Neuronal stem cell (in vitro differentiated cells): ENCODE measurements around the gene AGO3.

Experiments used
- DNase-seq: peaks from one replicate; pipeline ENCODE4 v3.0.0-alpha.2; 2013; ENCODE audit warnings: low spot score
- H2AFZ ChIP-seq: one replicate; pipeline ENCODE4 v1.6.1; 2013; ENCODE audit warnings: mild to moderate bottlenecking, low read length, inconsistent platforms
- H2AK5ac ChIP-seq: 2 replicates; pipeline ENCODE4 v1.6.1; 2013; ENCODE audit warnings: low read depth, mild to moderate bottlenecking, inconsistent platforms, low read length, moderate library complexity, mixed read lengths
- H2BK120ac ChIP-seq: 2 replicates; pipeline ENCODE4 v1.6.1; 2013; ENCODE audit warnings: low read depth, mild to moderate bottlenecking, inconsistent platforms, low read length, moderate library complexity, mixed read lengths
- H2BK12ac ChIP-seq: one replicate; pipeline ENCODE4 v1.6.1; 2013; ENCODE audit warnings: low read length, inconsistent platforms
- H2BK15ac ChIP-seq: 2 replicates; pipeline ENCODE4 v1.6.1; 2013; ENCODE audit warnings: mild to moderate bottlenecking, low read length, inconsistent platforms, mixed read lengths
- H2BK5ac ChIP-seq: one replicate; pipeline ENCODE4 v1.6.1; 2013; ENCODE audit warnings: inconsistent platforms, mild to moderate bottlenecking, low read length, moderate library complexity
- H3K14ac ChIP-seq: one replicate; pipeline ENCODE4 v1.6.1; 2013; ENCODE audit warnings: low read length, inconsistent platforms
- H3K18ac ChIP-seq: 2 replicates; pipeline ENCODE4 v1.6.1; 2013; ENCODE audit warnings: low read length, inconsistent platforms
- H3K23ac ChIP-seq: 2 replicates; pipeline ENCODE4 v1.6.1; 2013; ENCODE audit warnings: low read depth, mild to moderate bottlenecking, mixed read lengths, low read length, inconsistent platforms; ENCODE audit not compliant: poor library complexity
- H3K27ac ChIP-seq: replicated peaks from 3 replicates; pipeline ENCODE4 v1.5.1; 2013; ENCODE audit warnings: low read length, inconsistent platforms
- H3K27me3 ChIP-seq, 3 experiments: 2 replicates each; pipeline ENCODE4 v1.6.1; 2013; ENCODE audit warnings: low read length in 3 of 3, mild to moderate bottlenecking in 2 of 3, inconsistent platforms in 1 of 3, low read depth in 1 of 3, mixed read lengths in 1 of 3, moderate library complexity in 1 of 3; ENCODE audit not compliant: control insufficient read depth in 3 of 3, insufficient read depth in 3 of 3
- H3K36me3 ChIP-seq, 2 donors: replicated peaks in 1 of 2; 2 replicates each; pipeline ENCODE4 v1.6.1; 2013; ENCODE audit warnings: low read length in 2 of 2; ENCODE audit not compliant: control insufficient read depth in 2 of 2, insufficient read depth in 2 of 2
- H3K4ac ChIP-seq: 2 replicates; pipeline ENCODE4 v1.6.1; 2013; ENCODE audit warnings: inconsistent platforms, mild to moderate bottlenecking, low read length, moderate library complexity
- H3K4me1 ChIP-seq, 2 donors: 1 replicate in 1 of 2; 2 replicates in 1 of 2; pipeline ENCODE4 v1.6.1; 2013; ENCODE audit warnings: low read length in 2 of 2, low read depth in 1 of 2; ENCODE audit not compliant: control insufficient read depth in 2 of 2, insufficient read depth in 1 of 2
- H3K4me2 ChIP-seq: one replicate; pipeline ENCODE4 v1.6.1; 2013; ENCODE audit warnings: mild to moderate bottlenecking, low read length, inconsistent platforms; ENCODE audit not compliant: insufficient read depth, poor library complexity, severe bottlenecking
- H3K4me3 ChIP-seq, 2 donors: 2 replicates each; pipeline ENCODE4 v1.5.1; 2013; ENCODE audit warnings: low read length in 2 of 2, mild to moderate bottlenecking in 2 of 2, inconsistent platforms in 1 of 2, moderate library complexity in 1 of 2
- H3K79me1 ChIP-seq: one replicate; pipeline ENCODE4 v1.6.1; 2013; ENCODE audit warnings: low read depth, mild to moderate bottlenecking, inconsistent platforms, low read length, moderate library complexity
- H3K9ac ChIP-seq: one replicate; pipeline ENCODE4 v1.6.1; 2013; ENCODE audit warnings: mild to moderate bottlenecking, low read depth, low read length, inconsistent platforms; ENCODE audit not compliant: poor library complexity
- H3K9me3 ChIP-seq, 2 donors: replicated peaks in 1 of 2; 2 replicates each; pipeline versions ENCODE3 to v1.6.1; 2013; ENCODE audit warnings: low read length in 2 of 2, mild to moderate bottlenecking in 2 of 2, inconsistent platforms in 1 of 2, low read depth in 1 of 2, mixed read lengths in 1 of 2, moderate library complexity in 1 of 2; ENCODE audit not compliant: control insufficient read depth in 2 of 2, insufficient read depth in 1 of 2
- H4K8ac ChIP-seq: one replicate; pipeline ENCODE4 v1.6.1; 2013; ENCODE audit warnings: low read depth, mild to moderate bottlenecking, inconsistent platforms, low read length, moderate library complexity
- H4K91ac ChIP-seq: one replicate; pipeline ENCODE4 v1.6.1; 2013; ENCODE audit warnings: low read length, low read depth, mild to moderate bottlenecking, inconsistent platforms; ENCODE audit not compliant: poor library complexity
- WGBS, 2 donors: extraction: QIAGEN DNeasy Blood & Tissue Kit; methylation state at CpG; one replicate each; pipeline ENCODE4 v1.1.7; 2013; ENCODE audit warnings: missing lambda C conversion rate in 2 of 2, mixed read lengths in 1 of 2; ENCODE audit not compliant: insufficient read length in 2 of 2, insufficient replicate concordance in 1 of 2; ENCODE audit errors: extremely low coverage in 2 of 2; 5-methylcytosine and 5-hydroxymethylcytosine counted together

Gene AGO3

DNA sequence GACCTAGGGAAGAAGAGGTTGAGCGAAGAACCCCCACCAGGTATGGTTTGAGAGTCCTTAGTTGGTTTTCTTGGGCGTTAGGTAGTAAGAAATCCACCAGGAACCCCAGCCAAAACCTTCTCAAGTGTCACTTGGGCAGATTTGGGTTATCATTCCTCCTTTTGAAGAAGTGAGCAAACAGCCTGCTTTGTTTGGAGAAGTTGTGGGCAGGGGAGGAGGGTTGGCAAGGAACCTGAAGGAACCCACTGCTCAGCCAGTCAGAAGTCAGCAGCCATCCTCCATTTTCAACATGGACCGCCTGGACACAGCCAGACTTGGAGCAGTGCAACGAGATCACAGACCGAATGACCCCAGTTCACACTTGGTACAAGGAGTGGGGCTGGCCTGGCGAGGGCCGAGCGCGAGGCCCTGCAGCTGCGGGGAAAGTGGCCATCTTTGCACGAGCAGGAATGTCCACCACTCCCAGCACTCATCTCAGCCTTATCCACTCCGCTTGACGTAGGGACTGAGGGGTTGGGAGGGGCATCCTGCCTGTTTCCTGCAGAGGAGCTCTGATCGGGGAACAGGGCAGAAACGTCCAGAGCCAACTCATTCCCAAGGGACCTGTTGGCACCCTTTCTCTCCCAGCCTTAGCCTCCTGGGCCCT is 165.0 kb downstream of the AGO3 start:
- Histone ChIP-seq H4K8ac (no peak overlapping the region), H3K4ac (no peak overlapping the region), H3K18ac (no peak overlapping the region), H2AFZ (no peak overlapping the region), H3K4me3 (no peak overlapping the region), H2AK5ac (no peak overlapping the region), H3K14ac (no peak overlapping the region), H3K27me3 (no peaks in the 10 kb centered on the region), H3K36me3 (peaks cover 41 to 58% of the 10 kb centered on the region in 2 donors), H3K4me2 (no peak overlapping the region), H3K4me1 (peaks cover 0 to 8% of the 10 kb centered on the region in 2 donors), H2BK15ac (no peak overlapping the region), H2BK120ac (no peak overlapping the region), H3K9ac (no peak overlapping the region), H3K79me1 (peaks cover 7% of the 10 kb centered on the region), H3K23ac (no peak overlapping the region), H4K91ac (no peak overlapping the region), H3K9me3 (no peaks in the 10 kb centered on the region), H2BK5ac (no peak overlapping the region), H3K27ac (no peak overlapping the region), H2BK12ac (no peak overlapping the region)
- no CpG with 5 or more reads among the region's 15 CpGs for WGBS, 2 donors
- no peak for DNase-seq

GRCh38 chr1:36096500-36097432 is 165.9 kb downstream of the AGO3 start:
- Histone ChIP-seq H3K4ac (no peak overlapping the region), H2BK15ac (no peak overlapping the region), H3K4me2 (no peak overlapping the region), H2AK5ac (no peak overlapping the region), H3K4me3 (no peak overlapping the region), H3K9ac (no peak overlapping the region), H3K18ac (peak overlapping the region; percentile 17), H3K14ac (no peak overlapping the region), H4K8ac (no peak overlapping the region), H3K79me1 (peaks cover 4% of the 10 kb centered on the region), H4K91ac (no peak overlapping the region), H3K27me3 (no peaks in the 10 kb centered on the region), H3K9me3 (no peaks in the 10 kb centered on the region), H3K23ac (peak overlapping the region; percentile 65), H2BK5ac (peak overlapping the region; percentile 87), H2BK12ac (no peak overlapping the region), H3K36me3 (peaks cover 35 to 49% of the 10 kb centered on the region in 2 donors), H3K4me1 (peaks cover 0 to 8% of the 10 kb centered on the region in 2 donors), H3K27ac (no peak overlapping the region), H2AFZ (peak overlapping the region; percentile 63), H2BK120ac (no peak overlapping the region)
- no peak for DNase-seq
- no CpG with 5 or more reads among the region's 16 CpGs for WGBS, 2 donors

DNA sequence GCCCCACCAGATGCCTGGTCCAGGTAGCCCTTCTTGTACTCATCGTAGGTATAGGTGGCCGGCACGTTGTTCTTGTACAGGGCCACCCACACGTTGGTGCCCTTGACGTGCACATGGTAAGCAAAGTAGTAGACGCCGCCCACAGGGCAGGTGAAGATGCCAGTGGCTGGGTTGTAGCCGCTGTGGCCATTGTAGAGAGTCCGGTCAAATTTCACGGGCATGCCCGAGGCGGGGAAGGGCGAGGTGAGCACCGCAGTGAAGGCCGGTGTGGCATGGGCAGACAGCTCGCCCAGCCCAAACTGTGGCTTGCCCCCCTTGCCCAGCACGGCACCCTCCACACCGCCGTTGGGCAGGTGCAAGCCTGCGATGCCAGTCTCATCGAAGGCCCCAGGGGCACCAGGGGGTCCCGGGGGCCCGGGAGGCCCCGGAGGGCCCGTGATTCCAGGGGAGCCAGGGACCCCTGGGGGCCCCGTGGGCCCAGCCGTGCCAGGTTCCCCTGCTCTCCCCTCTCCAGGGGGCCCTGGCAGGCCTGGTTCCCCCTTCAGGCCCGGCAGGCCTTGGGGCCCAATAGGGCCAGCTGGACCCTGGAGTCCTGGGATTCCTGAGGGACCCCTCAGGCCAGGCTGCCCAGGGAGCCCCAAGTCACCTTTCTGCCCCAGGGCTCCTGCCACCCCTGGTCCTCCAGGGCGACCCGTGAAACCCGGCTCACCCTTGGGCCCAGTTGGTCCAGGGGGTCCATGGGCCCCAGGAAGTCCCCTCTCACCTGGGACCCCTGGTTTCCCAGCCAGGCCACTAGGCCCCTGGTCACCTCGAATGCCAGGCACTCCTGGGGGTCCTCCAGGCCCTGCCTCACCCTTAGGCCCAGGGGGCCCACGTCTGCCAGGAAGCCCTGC is 167.0 kb downstream of the AGO3 start:
- WGBS, 2 donors, result no CpG with 5 or more reads among the region's 33 CpGs
- H4K91ac ChIP-seq, result no peak overlapping the region

More for the DNA sequence above, 167.0 kb downstream of the AGO3 start:
- Histone ChIP-seq H3K9ac (peak overlapping the region; percentile 44), H2BK120ac (no peak overlapping the region), H3K14ac (peak overlapping the region; percentile 56), H3K4me3 (no peak overlapping the region), H3K4me1 (peaks cover 0 to 8% of the 10 kb centered on the region in 2 donors), H3K36me3 (peaks cover 23 to 37% of the 10 kb centered on the region in 2 donors), H3K4ac (no peak overlapping the region), H2AFZ (peak overlapping the region; percentile 63), H3K79me1 (peaks cover 2% of the 10 kb centered on the region), H3K27me3 (no peaks in the 10 kb centered on the region), H3K23ac (no peak overlapping the region), H3K18ac (no peak overlapping the region), H3K9me3 (no peaks in the 10 kb centered on the region), H2BK5ac (no peak overlapping the region), H3K27ac (no peak overlapping the region), H2BK15ac (no peak overlapping the region), H4K8ac (no peak overlapping the region), H2BK12ac (no peak overlapping the region), H2AK5ac (peak overlapping the region; percentile 46), H3K4me2 (no peak overlapping the region)
- DNase-seq, result no peak
